HT-29 (cell line): ENCODE results near the gene MMP20. TPM values are rescaled to one million over a fixed set of nuclear protein-coding genes. Genes with fewer than 3 reads are reported as not detected.

Experiments
- DNase-seq: peaks from one replicate; pipeline ENCODE4 v3.0.0-alpha.2; 2015; ENCODE audit warnings: low spot score
- total RNA-seq: library from RNA; depleted of rRNA; stranded (reverse); fragments of >200 nt; shearing (Covaris generic); gene quantifications from 2 replicates; pipeline ENCODE4 v1.2.3, GENCODE V29; 2014

Gene MMP20
- total RNA-seq, 1 experiment from 2014 or later, result not detected

DNA sequence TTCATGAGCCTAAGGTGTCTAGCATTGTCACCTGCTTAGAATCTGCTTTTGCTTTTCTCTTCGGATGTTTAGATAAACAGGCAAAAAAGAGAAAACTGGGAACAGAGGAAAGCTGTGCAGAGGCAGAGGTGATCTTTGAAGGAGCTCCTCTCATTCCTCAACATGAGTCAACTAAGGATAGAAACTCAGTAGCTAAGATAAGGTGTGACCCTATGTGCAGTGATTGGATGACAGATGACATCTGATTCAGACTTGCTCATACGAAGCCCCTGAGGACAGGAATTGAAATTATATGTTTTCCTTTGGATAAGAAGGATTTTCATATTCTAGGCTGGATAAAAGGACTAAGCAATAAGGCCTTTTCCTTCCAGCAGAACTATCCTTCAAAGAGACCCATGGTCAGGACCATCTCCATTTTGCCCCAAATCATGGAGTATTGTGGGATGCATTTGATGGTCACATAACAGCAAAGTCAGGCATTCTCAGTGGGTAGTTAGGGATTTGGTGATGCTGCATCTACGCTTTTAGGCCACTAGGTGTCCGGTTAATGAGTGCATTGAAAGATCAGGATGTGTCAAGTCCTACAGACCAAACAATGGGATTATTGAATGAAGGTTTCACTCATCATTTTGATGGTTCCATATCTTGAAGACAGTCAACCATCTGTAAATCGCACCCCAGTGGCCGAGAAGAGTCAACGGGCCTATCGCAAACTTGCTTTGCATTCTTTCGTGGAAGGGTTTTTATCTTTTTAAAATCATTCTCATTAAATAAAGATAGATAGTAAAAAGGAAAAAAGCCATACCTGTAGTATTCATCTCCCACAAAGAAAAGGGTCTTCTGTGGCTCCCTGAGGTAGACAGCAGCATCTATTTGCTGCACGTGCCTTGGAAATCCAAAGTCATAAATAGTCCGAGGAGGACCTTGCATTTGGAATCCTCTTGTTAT is 32.2 kb downstream of the MMP20 start:
- peak; percentile 71 for DNase-seq

DNA sequence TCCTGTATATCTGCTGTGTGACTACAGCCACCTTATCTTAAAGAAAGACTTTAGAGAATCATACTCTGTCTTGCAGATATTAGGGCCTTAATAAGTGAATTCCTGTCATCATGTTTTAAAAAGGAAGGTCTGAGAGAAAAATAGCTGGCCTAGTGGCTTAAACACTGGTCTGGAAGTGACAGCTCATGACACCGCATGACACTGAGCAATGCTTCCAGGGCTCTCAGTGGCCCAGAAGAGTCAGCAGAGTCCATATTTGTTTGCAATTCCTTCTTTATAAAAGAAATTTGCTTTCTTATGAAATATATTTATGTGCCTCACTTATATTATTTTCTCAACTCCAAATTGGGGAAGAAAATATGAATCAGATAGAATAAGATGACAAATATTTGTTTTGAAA is 33.0 kb downstream of the MMP20 start:
- no peak for DNase-seq

DNA sequence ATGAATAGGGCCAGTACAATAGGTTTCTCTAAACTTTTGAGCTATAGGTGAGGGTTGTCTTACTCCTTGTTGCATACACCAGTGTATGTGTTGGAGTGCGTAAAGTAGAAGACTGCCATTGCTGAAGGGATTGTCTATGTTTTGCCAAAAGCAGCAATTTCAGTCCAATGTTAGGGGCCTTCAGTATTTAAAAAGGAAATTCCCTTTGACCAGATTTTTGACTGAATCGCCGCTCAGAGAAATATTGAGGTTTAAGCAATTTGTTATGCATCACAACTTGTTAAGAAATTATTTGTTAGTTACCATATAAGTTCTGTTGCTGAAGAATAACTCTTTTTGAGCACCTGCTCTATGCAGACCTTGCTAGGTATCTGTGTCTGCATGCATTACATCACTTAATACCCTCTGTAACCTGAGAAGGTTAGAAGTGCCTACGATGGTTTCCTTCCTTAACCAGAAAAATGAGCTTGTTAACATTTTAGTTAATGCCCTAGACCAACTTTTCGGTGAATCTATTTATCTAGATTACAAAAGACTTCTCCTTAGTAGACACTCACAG is 33.9 kb downstream of the MMP20 start:
- no peak for DNase-seq

DNA sequence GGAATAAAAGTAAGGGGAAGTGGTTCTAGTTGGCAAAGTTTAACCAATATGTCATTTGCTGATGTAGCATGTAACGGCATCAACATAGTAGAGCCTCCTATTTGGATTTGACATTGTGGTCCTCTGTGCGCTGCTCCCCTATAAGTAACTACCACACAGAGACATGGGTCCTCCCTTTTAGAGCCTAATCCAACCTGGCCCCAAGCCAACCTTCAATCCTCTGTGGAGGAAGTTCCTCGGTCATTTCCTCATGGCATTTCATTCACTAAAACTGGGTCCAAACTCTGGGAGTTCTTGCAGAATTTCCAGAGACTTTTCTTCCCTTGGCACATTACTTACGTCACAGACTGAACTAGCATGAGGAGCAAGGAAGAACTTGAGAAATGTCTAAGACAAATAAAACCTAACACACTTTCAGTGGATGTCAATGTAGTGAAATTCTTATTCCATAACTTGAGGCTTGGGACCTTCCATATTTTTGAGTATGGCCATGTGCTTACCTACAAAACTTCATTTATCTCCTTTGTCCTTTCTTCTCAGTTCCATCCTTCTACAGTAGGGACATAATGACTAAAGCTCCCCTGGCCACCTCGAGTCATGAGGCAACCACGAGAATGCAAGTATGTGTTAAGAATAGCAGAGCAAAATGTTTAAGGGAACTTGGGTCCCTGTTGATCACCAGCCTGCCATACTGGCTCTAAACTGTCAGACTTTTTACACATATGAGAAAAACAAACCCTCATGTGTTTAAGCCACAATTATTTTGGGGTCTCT is 34.7 kb downstream of the MMP20 start:
- DNase-seq, result no peak

DNA sequence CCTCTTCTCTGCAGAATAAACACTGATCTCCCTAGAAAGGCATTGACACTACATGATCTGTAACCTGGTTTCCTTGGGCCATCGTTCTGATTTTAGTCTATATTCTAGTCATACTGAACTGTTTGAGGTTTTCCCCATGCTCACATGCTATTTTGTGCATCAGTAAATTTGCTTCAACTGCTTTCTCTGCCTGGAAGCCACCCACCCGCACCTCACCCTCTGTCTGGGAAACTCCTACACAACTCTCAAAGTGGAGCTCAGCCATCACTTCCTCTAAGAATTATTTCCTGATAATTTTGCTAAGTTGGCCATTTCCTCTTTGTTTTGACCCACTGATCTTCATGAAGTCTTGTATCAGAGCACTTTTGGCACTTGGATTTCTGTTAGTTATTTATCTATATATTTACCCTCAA is 36.1 kb downstream of the MMP20 start:
- no peak for DNase-seq

DNA sequence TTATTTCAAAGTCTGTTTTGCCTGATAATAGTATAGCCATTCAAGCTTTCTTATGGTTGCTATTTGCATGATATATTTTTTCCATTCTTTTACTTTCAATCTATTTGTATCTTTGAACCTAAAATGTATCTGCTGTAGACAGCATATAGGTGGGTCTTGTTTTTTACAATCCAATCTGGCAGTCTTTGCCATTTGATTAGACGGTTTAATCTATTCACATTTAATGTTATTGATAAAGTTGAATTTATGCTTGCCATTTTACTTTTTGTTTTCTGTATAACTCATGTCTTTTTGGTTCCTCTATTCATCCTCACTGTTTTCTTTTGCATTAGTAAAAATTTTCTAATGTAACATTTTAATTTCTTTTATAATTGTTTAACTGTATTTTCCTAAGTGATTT is 37.4 kb downstream of the MMP20 start:
- no peak for DNase-seq

DNA sequence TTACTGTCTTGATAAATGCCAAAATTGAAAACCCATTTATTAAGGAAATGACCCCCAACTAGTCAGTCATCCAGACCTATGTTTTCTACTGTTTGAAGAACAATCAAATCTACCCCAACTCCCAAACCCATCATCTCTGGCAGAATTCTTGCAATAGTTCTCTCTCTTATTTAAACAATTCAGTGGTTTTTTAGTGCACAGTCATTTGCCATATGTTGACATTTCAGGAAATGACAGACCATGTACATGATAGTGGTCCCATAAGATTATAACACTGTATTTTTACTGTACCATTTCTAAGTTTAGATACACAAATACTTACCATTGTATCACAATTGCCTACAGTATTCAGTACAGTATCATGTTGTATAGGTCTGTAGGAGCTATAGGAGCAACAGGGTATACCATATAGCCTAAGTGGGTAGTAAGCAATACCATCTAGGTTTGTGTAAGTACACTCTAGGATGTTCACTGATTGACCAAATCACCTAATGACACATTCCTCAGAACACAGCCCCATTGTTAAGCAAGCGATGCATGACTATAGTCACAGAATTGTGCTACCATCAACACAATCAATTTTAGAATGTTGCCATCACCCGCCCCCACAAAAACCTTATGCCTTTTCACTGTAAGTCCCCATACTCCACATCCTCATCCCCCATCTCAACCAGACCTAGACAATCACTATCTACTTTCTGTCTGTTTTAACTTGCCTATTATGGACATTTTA is 41.8 kb downstream of the MMP20 start:
- DNase-seq, result no peak

DNA sequence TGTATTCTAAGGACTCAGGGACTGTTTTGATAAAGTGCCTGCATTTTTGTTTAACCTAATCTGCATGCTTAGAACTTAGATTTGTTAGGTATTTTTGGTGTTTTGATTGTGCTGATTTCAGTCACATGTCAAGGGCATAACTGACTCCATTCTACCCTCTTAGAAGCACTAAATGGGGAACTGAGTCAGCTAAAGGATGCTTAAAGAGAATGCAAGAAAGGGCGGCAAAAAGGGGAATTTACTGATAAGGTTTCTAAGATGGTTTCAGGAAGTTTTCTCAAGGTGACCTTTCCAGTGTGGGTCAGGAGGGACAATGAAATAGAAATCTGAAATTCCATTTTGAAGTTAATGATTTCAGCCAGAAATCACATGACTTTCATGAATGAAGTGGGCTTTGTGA is 43.0 kb downstream of the MMP20 start:
- DNase-seq, result no peak

DNA sequence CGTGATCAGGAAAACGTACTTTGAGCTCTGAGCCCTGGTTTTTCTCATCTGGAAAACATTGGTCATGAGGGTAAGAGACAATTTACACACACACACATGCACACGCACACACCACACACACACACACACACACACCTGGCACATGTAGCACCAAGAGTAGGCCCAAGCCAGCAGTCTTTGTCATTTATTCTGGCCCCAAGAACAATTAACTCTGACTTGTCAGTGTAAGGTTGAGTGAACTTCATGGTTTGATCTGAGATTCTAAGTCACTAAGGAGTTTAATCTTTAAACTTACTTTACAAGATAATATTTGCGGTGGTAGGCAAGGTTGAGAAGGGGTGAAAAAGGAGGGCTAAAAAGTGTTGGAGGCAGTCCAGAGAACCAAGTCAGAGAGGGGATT is 44.1 kb downstream of the MMP20 start:
- DNase-seq, result no peak

DNA sequence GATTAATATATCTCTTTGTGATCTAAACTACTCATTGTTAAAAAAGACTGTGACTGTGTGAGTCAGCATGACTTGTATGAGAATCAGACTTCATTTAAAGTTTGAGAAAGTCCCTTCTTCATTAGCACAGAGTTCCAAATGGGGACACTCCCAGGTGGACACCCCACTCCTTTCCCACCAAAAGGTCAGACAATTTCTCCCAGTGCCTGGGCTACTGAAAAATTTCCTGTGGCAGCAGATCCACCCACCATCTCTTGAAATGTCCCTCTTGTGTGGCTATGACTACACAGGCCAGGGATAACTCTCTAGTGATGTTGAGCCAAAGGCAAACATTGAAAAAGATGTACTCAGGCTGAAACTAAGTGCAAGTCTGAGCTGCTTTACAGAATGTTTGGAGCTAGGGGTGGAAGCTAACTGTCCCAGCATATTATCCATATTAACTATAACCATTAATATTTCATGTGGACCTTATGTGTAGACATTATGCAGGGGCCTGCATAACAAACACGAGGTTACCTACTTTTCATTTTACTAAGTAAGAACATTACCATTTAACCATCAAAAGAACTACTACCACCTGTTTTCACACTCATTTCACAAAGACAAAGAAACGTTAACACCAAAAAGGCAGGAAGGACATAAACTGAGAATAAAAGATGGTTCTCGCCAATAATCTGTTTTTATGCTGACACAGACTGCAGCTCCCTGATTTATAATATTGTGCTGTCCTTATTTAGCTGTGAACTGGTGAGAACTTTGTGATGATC is 44.8 kb downstream of the MMP20 start:
- DNase-seq, result no peak

DNA sequence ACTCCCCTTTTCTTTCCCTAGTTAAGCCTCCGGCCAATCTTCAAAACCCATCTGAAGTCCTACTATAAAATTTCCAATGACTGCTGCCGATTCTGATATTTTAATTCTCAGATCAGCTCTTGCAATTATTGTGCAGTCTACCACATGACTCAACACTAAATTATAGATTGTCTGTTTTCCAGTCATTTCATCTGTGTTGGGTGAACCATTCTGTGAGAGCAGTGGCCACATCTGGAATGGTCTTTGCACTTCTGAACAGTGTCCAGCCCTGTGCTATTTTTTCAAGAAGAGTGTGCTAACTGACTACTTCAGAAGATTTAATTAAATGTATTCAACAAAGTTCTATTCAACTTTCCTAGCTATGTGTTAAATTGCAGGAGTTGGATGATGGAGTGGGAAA is 47.4 kb downstream of the MMP20 start:
- no peak for DNase-seq

DNA sequence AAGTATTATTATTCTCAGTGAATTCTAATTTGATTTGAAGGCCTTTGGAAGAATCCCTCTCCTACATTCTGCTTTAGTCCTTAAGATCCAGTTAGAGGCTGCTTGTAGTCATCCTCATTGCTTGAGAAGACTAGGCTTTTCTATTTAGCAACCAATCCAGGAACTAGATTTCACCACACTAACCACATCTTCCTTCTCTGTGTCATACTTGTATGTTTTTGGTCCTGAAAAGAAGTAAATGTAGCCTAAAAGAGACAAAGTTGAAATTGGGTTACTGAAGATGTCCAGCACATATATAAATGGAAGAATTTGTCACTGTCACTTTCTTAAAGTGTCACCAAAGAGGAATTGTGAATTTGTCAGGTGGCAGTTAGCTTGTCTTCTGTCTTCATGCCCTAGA is 48.0 kb downstream of the MMP20 start:
- DNase-seq, result no peak

DNA sequence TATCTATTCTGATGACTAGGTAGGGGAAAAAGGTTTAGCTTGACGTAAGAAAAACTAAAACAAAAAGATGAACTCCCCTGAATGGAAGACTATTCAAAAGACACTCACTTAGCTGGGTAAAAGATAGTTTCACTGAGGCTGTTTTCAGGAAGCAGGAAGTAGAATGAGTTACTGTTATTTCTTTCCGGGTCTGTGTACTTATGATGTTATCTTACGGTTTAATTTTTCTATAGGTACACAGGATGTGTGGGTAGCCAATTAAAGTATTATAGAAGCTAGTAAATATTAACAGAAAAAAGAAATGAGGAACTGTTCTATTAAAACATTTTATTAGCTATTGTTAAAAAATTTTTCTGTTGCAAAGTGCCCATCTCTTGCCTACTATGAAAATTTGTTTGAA is 48.8 kb downstream of the MMP20 start:
- DNase-seq, result peak; percentile 68

DNA sequence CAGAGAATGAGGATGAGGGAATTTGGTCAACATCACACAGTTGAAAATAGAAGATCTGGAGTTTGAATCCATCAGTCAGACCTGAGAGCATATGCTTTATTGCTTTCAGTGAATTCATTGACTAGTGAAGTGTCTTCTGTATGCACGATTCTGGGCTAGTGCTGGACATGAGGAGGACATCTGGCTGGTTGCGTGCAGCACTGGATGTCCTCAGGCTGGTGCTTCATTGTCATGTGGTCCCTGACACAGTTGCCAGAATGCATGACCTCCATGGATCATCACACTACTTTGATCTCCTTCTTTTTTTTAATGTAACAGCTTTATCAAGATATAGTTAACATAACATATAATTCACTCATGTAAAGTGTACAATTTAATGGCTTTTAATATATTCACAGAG is 50.1 kb downstream of the MMP20 start:
- DNase-seq, result no peak

DNA sequence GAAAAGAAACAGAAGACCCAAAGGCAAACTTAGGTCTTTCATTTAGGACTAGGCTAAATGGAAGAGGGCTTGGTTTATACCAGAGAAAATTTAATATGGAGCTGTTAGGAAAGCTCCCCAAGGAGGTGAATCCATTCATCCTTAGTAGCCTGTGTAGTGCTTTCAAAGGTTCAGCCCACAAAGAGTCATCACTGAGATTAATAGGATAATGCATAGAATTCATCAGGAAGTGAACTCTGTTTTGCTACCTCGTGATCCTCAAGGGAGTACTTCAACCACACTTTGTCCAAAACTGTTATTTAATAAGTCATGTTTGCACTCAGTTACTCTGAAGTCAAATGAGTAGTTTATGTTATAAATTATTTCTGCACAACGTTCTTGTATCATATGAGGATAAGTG is 51.3 kb downstream of the MMP20 start:
- DNase-seq, result peak; percentile 88

DNA sequence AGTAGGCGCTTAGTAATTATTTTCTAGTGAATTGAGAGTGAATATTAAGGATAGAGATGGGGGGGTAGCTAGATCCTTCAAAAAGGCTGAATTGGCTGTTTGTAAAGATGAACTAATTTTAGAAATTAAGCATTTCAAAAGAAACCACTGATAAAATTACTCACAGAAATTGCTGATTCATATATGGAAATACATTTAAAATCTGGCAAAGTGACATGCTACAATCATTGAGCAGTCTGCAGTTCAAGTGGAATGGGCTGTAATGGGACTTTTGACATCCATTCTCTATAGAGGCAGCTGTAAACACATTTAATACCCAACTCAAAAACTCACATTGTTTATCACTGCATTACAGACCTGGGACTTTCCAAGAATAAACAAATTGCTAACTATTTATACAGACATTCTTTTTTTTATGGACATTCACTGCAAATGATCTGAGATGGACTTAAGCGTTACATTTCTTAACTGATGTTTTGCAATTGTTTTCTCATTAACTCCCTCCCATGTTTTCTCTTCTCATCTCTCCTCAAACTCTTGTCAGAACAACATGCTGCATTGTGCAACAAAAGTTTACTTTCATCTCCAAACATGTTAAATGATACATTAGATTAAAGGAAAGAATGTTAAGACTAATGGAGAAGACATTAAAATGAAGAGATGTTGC is 52.4 kb downstream of the MMP20 start:
- no peak for DNase-seq

DNA sequence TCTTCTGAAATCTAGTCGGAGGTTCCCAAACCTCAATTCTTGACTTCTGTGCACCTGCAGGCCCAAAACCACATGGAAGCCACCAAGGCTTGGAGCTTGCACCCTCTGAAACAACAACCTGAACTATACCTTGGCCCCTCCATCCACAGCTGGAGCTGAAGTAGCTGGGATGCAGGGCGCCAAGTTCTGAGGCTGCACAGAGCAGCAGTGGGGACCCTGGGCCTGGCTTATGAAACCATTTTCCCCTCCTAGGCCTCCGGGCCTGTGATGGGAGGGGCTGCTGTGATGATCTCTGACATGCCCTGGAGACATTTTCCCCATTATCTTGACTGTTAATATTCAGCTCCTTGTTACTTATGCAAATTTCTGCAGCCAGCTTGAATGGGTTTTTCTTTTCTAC is 56.3 kb downstream of the MMP20 start:
- no peak for DNase-seq

DNA sequence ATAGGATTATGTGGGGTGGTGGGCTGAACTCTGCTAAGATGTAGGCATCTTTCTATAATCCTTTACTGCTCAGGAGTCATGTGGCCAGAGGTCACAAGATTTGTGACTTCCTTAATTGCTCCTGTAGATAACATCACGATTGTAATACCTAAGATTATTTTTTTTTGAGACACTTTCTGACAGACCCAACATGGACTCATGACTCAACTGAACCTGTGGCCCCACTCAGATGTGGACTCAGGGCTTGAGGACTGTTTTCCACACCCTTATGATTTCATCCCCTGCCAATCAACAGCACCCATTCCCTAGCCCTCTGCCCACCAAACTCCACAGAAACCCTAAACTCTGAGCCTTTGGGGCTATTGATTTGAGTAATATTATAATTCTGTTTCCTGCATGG is 59.0 kb downstream of the MMP20 start:
- DNase-seq, result no peak

DNA sequence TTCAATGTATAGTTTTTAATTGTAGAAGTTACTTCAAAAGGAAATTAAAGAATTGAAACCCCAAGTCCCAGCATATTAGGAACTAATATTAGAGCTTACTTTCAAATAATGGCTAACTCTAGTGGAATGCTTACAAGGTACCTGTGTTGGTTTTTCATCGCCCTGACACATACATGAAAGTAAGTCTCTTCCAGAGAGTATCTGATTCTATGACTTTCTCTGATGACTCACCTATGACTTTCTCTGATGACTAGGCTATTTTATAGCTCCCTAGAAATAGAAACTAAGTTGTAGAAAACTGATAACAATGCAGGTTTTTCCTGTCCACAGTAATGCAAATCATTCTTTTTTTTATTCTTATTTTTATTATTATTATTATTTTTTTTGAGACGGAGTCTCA is 61.0 kb downstream of the MMP20 start:
- peak; percentile 77 for DNase-seq

DNA sequence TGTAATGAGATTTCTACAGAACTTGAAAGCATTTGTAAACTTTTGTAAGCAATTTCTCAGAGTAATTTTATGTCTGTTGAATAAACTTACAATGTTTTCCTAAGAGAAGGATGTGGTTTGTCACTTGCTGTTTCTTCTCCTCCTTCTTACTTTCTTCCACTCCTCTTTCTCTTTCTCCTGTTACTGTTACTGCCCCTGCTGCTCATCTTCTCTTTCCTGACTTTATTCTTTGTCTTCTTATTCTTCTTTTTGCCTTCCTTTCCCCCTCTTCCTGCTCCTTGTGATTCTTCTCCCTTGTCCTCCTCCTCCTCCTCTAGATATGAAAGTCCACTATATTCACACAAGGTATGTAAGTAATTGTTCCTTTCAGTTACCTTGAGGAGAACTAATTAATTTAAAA is 63.5 kb downstream of the MMP20 start:
- DNase-seq, result no peak
